Measurements from ENCODE around the gene NEXMIF.

- TF ChIP-seq, protein P1, sequence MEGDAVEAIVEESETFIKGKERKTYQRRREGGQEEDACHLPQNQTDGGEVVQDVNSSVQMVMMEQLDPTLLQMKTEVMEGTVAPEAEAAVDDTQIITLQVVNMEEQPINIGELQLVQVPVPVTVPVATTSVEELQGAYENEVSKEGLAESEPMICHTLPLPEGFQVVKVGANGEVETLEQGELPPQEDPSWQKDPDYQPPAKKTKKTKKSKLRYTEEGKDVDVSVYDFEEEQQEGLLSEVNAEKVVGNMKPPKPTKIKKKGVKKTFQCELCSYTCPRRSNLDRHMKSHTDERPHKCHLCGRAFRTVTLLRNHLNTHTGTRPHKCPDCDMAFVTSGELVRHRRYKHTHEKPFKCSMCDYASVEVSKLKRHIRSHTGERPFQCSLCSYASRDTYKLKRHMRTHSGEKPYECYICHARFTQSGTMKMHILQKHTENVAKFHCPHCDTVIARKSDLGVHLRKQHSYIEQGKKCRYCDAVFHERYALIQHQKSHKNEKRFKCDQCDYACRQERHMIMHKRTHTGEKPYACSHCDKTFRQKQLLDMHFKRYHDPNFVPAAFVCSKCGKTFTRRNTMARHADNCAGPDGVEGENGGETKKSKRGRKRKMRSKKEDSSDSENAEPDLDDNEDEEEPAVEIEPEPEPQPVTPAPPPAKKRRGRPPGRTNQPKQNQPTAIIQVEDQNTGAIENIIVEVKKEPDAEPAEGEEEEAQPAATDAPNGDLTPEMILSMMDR (IDR thresholded peaks at IDR 0.05) = no peak
- TF ChIP-seq EZH2 (IDR thresholded peaks at IDR 0.05) = no peak
- TF ChIP-seq EZH2phosphoT487 (IDR thresholded peaks at IDR 0.05) = no peak
Observed at GRCh38 chrX:74922922-74923543, 2.2 kb downstream of the NEXMIF start.

Data from neural progenitor cell (in vitro differentiated cells).